GM13976 (cell line): ENCODE measurements around the gene CLMN.

Source experiments
- DNase-seq: peaks from one replicate; pipeline ENCODE4 v3.0.0; 2012; ENCODE audit warnings: low spot score
- in situ Hi-C: fragments of 300-500 bp; cut with MboI; formaldehyde crosslinking; loops from one replicate; pipeline ENCODE4 v1.12.0; 2022; ENCODE audit warnings: low sequenced_read_pairs, mixed read lengths, inconsistent platforms; ENCODE audit not compliant: unreplicated experiment
- TF ChIP-seq, protein P1 (sequence below): IDR thresholded peaks from 2 replicates; pipeline ENCODE4 v1.5.1; 2012; ENCODE audit warnings: borderline replicate concordance, mild to moderate bottlenecking; ENCODE audit not compliant: insufficient read depth; ENCODE audit errors: extremely low read depth, missing control alignments, control extremely low read depth

The CLMN gene

DNA sequence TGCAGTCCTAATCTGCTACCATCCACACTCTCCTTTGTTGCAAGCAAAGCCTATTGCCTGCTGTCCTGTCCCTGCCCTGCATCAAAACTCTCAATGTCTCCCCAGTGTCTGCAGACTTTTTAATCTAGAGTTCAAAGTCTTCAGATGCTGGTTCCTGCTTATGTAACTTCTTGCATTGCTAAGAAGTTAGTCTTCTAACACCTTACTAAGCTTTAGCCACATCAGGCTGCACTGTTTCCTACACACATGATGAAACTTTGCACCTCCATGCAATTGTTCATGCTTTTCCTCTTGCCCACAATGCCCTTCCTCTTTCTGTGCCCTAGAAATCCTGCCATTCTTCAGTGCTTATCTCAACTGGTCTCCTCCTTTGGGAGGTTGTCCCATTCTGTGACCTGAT, 146.2 kb downstream of the CLMN start:
- in situ Hi-C loops = no loop called here
- no peak for DNase-seq
- TF ChIP-seq, protein P1, sequence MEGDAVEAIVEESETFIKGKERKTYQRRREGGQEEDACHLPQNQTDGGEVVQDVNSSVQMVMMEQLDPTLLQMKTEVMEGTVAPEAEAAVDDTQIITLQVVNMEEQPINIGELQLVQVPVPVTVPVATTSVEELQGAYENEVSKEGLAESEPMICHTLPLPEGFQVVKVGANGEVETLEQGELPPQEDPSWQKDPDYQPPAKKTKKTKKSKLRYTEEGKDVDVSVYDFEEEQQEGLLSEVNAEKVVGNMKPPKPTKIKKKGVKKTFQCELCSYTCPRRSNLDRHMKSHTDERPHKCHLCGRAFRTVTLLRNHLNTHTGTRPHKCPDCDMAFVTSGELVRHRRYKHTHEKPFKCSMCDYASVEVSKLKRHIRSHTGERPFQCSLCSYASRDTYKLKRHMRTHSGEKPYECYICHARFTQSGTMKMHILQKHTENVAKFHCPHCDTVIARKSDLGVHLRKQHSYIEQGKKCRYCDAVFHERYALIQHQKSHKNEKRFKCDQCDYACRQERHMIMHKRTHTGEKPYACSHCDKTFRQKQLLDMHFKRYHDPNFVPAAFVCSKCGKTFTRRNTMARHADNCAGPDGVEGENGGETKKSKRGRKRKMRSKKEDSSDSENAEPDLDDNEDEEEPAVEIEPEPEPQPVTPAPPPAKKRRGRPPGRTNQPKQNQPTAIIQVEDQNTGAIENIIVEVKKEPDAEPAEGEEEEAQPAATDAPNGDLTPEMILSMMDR = no peak

DNA sequence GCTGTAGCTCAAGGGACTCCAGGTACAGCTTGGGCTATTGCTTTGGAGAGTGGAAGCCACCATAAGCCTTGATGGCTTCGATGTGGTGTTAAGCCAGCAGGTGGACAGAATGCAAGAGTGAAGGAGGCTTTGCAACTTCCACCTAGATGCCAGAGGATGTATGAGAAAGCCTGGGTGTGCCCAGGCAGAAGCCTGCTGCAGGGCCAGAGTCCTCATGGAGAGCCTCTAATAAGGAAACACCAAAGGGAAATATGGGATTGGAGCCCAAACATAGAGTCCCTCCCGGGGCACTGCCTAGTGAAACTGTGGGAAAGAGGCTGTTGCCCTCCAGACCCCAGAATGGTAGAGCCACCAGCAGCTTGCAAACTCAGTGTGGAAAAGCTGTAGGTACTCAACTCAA, 152.5 kb downstream of the CLMN start:
- TF ChIP-seq, protein P1 = no peak
- DNase-seq = no peak
- in situ Hi-C loops = no loop called here

DNA sequence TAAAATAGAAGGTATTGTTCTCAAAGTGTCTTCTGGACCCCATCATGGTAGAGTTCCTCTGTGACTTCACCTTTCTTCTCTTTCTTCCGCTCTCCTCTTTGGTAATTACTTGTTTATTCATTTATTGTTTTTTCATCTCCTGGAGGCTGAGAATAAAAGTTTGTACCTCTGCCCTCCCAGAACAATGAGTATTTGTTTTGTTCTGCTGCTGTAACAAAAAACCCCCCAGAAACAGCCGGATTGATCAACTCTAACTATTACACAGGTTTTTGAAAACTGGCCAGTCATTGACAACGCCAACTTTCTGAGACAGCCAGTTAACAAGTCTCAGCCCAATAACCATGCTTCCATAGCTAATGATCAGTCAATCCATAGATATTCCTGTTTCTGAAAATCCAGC, 154.2 kb downstream of the CLMN start:
- TF ChIP-seq, protein P1 = no peak
- in situ Hi-C loops = no loop called here
- no peak for DNase-seq

DNA sequence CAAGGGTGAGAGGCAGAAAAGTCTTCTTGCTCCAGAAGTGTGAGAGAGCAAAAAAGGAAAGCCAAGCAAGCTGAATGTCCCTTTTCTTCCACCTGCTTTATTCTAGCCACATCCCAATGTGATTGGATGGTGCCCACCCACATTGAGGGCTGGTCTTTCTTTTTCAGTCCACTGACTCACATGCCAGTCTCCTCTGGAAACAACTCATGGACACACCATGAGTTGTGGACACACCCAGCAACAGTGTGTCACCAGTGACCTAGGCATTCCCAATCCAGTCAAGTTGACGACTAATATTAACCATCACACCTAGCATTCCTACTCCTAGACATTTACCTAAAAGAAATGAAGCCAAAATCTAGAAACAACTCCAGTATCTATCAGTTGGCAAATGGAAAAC, 155.2 kb downstream of the CLMN start:
- TF ChIP-seq, protein P1 = no peak
- DNase-seq = no peak
- in situ Hi-C loops = no loop called here

DNA sequence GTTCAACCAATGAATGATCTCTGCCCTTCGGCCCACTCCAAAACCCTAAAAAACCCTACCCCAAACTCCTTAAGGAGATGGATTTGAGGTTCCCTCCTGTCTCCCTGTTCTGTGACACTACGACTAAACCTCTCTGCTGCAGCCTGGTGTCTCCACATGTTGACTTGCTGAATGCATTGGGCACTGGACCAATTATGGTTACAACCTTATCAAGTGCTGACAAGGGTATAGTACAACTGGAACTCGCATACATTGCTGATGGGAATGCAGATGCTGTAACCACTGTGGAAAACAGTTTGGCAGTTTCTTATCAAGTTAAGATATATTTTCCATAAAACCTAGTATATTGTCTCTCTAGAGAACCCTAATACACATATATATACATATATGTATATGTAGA, 156.0 kb downstream of the CLMN start:
- DNase-seq = no peak
- in situ Hi-C loops = no loop called here
- TF ChIP-seq, protein P1 = no peak

DNA sequence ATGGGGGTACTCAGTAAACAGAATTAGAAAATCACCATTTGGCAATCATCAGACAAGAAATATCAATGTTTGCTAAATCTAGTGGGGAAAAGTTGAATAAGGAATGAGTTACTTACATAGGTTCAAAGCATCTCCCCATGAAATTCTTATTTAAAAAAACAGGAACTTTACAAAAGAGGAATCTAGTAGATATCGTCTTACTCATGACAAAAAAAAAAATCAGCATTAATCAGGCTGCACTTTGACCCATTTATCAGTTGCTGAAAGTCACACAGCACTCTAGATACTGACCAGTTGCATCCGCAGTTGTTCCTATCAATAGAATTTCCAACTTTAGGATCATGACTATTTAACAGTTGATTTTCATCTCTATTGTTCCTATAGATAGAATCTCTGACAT, 156.6 kb downstream of the CLMN start:
- in situ Hi-C loops = no loop called here
- DNase-seq = no peak
- TF ChIP-seq, protein P1 = no peak

DNA sequence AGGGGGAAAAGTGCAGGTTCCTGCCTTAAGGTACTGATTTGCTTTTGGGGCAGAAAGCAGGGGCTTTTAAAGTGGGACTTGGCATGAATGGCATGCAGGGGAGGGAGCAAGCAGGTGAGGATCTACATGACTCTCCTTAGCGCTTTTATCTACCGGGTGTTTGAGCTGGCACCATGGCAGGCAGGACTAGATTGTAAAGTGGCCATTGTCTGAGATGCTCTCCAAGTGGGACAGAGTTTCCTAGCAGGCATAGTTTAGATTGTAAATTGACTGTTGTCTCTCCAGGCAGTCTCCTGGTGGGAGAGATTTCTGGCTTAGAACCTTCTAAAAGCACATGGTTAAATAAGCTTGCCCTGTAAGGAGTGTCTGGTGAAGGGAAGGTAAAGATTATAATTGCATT, 157.1 kb downstream of the CLMN start:
- TF ChIP-seq, protein P1 = no peak
- in situ Hi-C loops = no loop called here
- DNase-seq = no peak
